ENCODE measurements around the gene LCE7A.

DNA sequence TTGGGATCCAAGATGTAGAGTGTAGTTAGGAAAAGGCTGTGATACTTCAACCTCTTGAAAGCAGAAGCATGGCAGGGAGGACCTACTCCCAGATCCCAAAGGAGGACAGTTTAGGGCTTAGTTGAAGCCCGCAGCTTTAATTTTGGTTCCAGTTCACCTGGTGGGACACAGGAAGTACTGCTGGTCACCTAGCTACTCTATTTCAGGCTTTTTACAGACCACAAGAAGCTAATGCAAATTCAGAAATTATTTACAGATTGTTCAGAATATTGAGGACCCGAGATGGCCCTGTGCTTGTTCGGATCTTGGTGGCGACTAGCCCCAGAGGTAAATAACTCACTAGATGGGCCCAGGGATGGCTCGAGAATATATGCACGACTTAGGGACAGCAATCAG is 11.9 kb downstream of the LCE7A start:
- TF ChIP-seq, protein P1, sequence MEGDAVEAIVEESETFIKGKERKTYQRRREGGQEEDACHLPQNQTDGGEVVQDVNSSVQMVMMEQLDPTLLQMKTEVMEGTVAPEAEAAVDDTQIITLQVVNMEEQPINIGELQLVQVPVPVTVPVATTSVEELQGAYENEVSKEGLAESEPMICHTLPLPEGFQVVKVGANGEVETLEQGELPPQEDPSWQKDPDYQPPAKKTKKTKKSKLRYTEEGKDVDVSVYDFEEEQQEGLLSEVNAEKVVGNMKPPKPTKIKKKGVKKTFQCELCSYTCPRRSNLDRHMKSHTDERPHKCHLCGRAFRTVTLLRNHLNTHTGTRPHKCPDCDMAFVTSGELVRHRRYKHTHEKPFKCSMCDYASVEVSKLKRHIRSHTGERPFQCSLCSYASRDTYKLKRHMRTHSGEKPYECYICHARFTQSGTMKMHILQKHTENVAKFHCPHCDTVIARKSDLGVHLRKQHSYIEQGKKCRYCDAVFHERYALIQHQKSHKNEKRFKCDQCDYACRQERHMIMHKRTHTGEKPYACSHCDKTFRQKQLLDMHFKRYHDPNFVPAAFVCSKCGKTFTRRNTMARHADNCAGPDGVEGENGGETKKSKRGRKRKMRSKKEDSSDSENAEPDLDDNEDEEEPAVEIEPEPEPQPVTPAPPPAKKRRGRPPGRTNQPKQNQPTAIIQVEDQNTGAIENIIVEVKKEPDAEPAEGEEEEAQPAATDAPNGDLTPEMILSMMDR (IDR thresholded peaks at IDR 0.05; ENCODE audit: poor library complexity, severe bottlenecking), result peak; percentile 2
- no peak for TF ChIP-seq SMC3 (conservative IDR thresholded peaks at IDR 0.05; ENCODE audit: poor library complexity)
- TF ChIP-seq EZH2 (IDR thresholded peaks at IDR 0.05; ENCODE audit: borderline replicate concordance, insufficient read depth, low read length, poor library complexity, severe bottlenecking), result no peak
- no peak for TF ChIP-seq RAD21 (conservative IDR thresholded peaks at IDR 0.05)
- no peak for TF ChIP-seq TAF1 (IDR thresholded peaks at IDR 0.05; ENCODE audit: low read depth)

All from neural cell (in vitro differentiated cells).